HG02943 (cell line): ENCODE results near the gene HADH.
"Not testable (repeated sequence)": the region's sequence is repeated elsewhere in the genome, so short reads cannot be mapped to it uniquely, and the experiment has no call there.

Source experiments
- ATAC-seq: cut with Tn5 transposase; IDR thresholded peaks from one replicate; pipeline ENCODE4 v1.9.1; 2021; ENCODE audit warnings: mild to moderate bottlenecking, low read depth, moderate library complexity; ENCODE audit not compliant: unreplicated experiment

HADH gene

DNA sequence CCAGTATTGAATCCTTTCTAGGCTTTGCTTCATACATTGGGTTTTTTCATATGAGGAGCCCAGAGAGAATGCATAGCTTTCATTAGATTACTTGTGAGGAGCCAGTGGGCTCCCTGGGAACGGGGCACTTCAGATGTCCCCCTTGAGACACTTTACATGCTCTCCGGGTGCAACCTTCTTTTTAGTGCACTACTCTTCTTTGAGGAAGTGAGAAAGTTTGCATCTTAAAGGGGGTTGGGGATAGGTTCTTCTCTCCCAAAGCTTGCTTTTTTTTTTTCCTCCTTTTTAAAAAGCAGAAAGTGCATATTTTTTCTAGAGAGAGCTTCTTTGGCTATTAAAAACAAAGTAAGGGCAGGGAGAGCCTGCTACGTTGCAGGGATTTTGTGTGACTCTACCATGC, 4.3 kb downstream of the HADH start:
- peak; percentile 31 for ATAC-seq

- no peak for ATAC-seq
Observed at GRCh38 chr4:107994894-107995293, 5.2 kb downstream of the HADH start.

DNA sequence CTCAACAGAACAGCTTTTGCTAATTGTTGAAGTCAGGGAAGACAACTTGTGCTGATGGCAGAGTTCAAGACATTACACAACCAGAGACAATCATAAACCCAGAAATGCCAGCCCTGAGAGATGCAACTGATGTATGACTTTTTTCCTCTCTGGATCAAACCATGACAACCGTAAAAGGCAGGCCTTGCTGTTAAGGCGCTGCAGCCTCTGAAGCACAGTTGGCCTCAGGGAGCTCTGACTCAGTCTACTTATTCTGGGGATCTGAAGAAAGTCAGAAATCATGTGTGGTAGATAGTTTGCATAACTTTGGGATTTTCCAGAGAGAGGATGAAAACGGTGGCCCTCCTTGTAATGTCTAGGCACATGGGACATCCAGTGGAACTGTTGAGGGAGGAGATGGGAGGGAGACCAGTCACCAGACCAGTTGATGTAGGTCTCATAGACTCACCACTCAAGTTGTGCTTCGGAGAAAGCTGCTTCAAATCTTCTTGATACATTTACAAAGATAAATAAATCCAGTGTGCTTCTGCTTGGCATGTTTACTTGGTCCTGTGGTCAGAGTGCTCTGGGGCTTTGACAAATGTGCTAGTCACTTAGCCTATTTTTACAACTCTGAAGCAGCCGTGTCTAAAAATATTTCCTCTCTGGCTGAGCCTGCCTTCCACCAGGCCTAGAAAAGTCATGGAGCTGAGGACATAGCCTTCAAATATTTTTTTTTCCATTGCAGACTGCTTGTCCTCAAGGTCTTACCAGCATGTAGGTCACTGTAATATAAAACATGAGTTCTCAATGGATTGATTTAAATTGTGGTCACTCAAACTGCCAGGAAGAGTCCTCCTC, 7.5 kb downstream of the HADH start:
- ATAC-seq, result no peak

GRCh38 chr4:107997794-107998193, 8.1 kb downstream of the HADH start:
- no peak for ATAC-seq

DNA sequence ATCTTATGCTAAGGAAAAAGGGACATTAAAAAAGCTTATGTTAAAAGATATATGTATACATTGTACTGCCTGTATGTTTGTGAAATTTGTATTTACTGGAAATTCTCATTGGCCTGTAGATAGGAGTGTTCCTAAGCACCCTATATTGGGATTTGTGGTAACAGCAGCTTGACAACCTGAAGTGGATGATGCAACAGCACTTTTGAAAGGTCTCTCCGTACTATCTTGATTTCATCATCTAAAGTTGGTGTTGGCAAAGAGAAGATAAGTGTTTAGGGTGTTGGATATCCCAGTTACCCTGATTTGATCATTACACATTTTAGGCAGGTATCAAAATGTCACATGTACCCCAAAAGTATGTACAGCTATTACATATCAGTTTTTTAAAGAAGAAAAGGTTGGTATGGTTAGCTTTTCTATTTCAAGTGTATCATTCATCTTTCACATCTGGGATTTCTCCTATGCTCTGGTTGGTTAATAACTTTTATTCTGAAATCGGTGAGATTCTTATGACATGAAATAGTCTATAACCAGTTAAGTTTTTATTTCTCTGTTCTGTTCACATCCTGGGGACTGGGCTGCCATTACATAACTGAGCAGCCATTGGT, 10.3 kb downstream of the HADH start:
- ATAC-seq, result no peak

- ATAC-seq, result no peak
Observed at GRCh38 chr4:108001540-108002135, 11.9 kb downstream of the HADH start.

DNA sequence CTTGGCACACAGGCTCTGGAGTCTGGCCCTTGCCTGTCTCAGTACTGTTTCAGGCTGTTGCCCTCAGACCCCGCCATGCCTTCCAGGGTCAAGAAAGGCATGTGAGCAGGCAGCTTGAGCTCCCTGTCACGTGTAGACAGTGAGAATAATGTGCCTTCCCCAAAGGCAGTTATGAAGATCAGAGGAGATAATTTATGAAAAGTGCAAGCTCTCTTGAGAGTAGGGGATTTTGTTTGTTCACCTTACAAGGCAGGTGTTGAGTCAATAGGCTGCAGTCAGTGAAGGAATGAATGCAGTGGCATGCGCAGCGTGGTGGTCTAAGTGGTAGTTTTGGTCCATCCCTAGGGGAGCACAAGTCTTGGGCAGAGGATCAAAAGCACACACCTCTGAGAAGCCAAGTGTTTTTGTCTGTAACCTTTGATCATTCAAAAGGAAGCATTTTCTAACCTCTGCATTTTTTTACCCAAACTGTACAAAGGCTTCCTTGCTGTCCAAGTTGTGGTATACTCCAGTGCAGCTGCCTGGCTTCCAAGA, 14.4 kb downstream of the HADH start:
- no peak for ATAC-seq

DNA sequence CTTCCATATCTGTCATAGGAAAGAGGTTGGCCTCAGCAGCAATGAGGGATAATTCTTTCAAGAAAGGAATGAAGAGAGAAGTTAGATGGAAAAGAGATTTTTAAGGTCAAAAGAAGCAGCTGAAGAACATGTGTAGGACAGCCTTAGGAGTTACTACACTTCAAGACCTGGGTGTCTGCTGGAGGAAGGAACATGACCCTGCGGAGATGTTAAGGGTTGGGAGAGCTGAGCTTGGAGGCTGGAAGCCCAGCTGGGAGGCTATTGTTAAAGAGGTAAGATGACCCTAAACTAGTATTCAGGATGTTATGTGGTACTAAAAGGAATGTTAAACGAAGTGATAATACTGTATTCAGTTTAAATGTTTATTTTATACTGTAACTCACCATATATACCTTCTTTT, 15.0 kb downstream of the HADH start:
- no peak for ATAC-seq

- no peak for ATAC-seq
Observed at GRCh38 chr4:108005807-108006206, 16.1 kb downstream of the HADH start.

- no peak for ATAC-seq
Observed at GRCh38 chr4:108006361-108006760, 16.7 kb downstream of the HADH start.

DNA sequence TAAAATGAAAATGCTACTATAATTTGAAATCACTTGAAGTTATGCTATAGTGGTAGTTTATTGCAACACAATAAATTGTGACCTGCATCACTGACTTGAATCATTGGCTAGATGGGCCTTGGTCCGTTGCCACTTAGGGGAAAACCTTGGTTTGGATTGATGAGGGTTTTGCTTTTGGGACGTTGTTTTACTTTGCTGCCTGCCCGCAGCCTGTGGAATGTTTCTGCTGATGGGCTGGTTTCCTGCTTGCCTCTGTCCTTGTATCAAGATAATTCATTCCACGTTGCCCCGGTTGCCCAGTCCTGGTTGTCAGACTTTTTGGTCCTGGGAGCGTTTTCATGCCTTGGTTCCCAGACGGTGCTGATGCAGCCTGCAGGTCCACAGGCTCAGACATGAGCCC, 18.3 kb downstream of the HADH start:
- ATAC-seq, result no peak

- ATAC-seq, result no peak
Observed at GRCh38 chr4:108008721-108009120, 19.0 kb downstream of the HADH start.

DNA sequence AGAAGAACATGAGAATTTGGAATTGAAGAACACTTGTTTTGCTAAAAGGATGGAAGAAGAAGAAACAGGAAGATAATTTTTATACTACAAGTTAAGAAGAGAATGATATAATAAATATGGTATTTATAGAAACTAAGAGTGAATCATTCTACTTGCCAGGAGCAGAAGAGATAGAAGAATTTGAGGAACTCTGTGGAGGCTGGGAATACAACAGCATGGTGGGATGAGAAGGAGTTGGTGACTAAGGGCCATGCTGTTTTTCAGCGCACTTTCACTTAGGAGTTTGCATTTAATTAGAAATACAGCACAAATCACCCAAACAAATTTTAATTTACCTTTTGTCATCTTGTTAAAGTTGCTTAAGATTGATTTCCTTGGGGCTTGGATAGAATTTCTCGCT, 20.5 kb downstream of the HADH start:
- no peak for ATAC-seq

GRCh38 chr4:108012382-108012781, 22.7 kb downstream of the HADH start:
- not testable (repeated sequence) for ATAC-seq

DNA sequence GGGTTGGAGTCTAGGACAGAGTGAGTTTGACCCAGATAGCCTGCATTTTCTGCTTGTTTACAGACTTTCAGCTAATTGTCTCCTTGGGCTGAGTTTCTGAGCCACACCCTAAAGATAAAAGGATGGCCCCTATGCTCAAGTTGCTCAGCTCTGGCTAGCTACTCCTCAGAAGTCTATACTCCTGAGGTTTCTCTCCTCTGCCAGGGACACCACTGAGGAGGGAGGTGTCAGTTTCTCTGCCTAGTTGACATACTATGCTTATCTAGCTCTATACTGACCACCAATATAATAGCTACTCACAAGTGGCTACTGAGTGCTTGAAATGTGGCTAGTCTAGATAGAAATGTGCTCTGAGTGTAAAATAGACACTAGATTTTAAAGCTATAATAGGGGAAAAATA, 23.6 kb downstream of the HADH start:
- no peak for ATAC-seq

GRCh38 chr4:108013955-108014354, 24.3 kb downstream of the HADH start:
- no peak for ATAC-seq

DNA sequence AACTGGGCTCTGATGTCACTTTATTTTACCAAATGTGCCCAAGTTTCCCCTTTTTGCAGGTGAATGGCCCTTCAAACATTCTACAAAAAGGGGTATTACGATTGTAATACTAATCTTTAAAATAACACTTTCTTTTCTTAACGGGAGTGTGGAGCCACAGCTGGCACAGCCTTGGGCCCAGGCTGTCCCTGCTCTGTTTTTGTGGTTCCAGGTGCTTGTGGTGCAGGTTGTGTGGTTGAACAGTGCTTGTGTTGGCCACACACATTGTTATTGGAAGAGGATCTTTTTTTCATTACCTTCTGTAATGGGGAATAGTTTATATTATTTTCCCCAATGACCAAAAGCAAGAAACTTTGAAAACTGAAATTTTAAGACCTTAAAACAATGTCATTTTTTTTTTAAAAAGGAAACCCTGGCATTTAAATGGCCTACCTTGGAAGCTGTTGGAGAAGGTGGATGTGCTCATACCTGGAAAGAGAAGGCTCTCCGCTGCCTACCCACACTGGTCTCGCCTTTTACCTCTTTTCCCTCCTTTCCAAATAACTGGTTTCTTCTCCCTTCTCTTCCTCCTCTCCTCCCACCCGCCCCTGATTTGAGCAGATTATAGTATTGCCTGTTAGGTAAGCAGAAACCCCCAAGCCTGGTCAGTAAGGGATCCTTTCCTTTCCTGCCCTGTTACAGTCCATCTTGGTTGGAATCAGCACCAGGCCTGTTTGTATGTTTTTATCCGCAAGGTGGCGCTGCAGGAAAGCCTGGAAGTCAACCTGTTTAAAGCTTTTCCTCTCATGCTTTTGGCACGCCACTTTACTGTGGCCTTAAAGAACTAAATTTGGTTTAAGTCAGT, 28.6 kb downstream of the HADH start:
- ATAC-seq, result peak; percentile 87

GRCh38 chr4:108018884-108019187, 29.1 kb downstream of the HADH start:
- no peak for ATAC-seq

- ATAC-seq, result no peak
Observed at GRCh38 chr4:108024085-108024877, 34.6 kb downstream of the HADH start.

DNA sequence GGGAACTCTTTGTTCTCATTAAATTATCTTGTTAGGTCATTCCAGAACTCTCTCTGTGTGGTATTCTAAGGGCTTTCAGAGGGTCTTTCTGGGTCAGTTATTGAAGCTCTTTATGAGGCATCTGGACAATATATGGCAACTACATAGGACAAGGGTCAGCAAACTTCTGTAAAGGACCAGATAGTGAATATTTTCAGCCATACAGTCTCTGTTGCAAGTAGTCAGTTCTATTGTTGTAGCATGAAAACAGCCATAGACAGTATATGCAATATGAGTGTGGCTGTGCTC, 35.1 kb downstream of the HADH start:
- ATAC-seq, result no peak
